Measurements from ENCODE around the gene LAMC3. TPM values are rescaled to one million over a fixed set of nuclear protein-coding genes. Genes with fewer than 3 reads are reported as not detected.

LAMC3 gene
- polyA plus RNA-seq, 1 of the 3 experiments (the other 2 are of a cell fraction) = 0.07 TPM

GRCh38 chr9:131111186-131111853 lies 102.3 kb downstream of the LAMC3 start:
- Histone ChIP-seq H3K9ac (no peak overlapping the region), H3K4me3 (ENCODE audit: low read depth in 2 of 2, low read length in 1 of 2) (no peak overlapping the region), H3K4me2 (no peak overlapping the region), H3K27me3 (ENCODE audit: insufficient read depth) (no peaks in the 10 kb centered on the region; the same call in 1 of the 2 replicates), H3K36me3 (replicated peaks in 1 of 2; ENCODE audit: control insufficient read depth in 1 of 2, insufficient read depth in 2 of 2, low read length in 1 of 2) (no peaks in the 10 kb centered on the region), H3K79me2 (ENCODE audit: insufficient read depth) (no peaks in the 10 kb centered on the region), H3K9me3 (no peaks in the 10 kb centered on the region), H4K20me1 (ENCODE audit: insufficient read depth) (no peaks in the 10 kb centered on the region), H2AFZ (ENCODE audit: low read depth) (no peak overlapping the region), H3F3A (replicated peaks; ENCODE audit: insufficient read depth) (no peaks in the 10 kb centered on the region), H3K4me1 (ENCODE audit: control insufficient read depth in 1 of 2, insufficient read depth in 2 of 2, low read depth in 1 of 2, low read length in 1 of 2) (no peaks in the 10 kb centered on the region), H3K9me2 (no peaks in the 10 kb centered on the region), H3K27ac (ENCODE audit: low read depth in 2 of 2, low read length in 1 of 2) (no peak overlapping the region)
- ChIA-PET POLR2A (no interaction called here), CTCF (interaction anchor here (1.2 kb wide), 1 partner anchor 50 kb away, joined by 3 read pairs; no protein-coding TSS in a partner anchor)
- TF ChIP-seq EZH2phosphoT487 (IDR thresholded peaks at IDR 0.05; ENCODE audit: borderline replicate concordance, low read depth) = no peak
- TF ChIP-seq EP300 (IDR thresholded peaks at IDR 0.05; ENCODE audit: borderline replicate concordance in 1 of 2, low read depth in 1 of 2, low read length in 1 of 2) = no peak
- TF ChIP-seq YY1 (IDR thresholded peaks at IDR 0.05; ENCODE audit: low read depth) = no peak
- TF ChIP-seq REST (IDR thresholded peaks at IDR 0.05; ENCODE audit: low read depth, low read length) = no peak
- no peak for TF ChIP-seq FOXM1 (IDR thresholded peaks at IDR 0.05; ENCODE audit: low read depth)
- no peak for TF ChIP-seq MEF2A (IDR thresholded peaks at IDR 0.05; ENCODE audit: borderline replicate concordance, low read depth)
- no peak for TF ChIP-seq ZBTB33 (IDR thresholded peaks at IDR 0.05; ENCODE audit: borderline replicate concordance, low read depth)
- no peak for TF ChIP-seq RXRA (IDR thresholded peaks at IDR 0.05; ENCODE audit: borderline replicate concordance, low read depth)
- TF ChIP-seq GATA2 (CRISPR knock-in tag; IDR thresholded peaks at IDR 0.05) = no peak
- no peak for TF ChIP-seq RFX5 (IDR thresholded peaks at IDR 0.05; ENCODE audit: low read length)
- TF ChIP-seq PBX3 (IDR thresholded peaks at IDR 0.05) = no peak
- TF ChIP-seq JUND (IDR thresholded peaks at IDR 0.05) = no peak
- TF ChIP-seq MXI1 (IDR thresholded peaks at IDR 0.05; ENCODE audit: low read depth, low read length) = no peak
- DNase-seq = no peak
- 54% methylated on average over 8 of the region's 10 CpGs for WGBS (ENCODE audit: low lambda C conversion rate)

Data from SK-N-SH (cell line).